Measurements from ENCODE around the gene CATSPER3.

GRCh38 chr5:134975843-134976242 lies 8.1 kb downstream of the CATSPER3 start:
- TF ChIP-seq POLR2A (IDR thresholded peaks at IDR 0.05) (no peak), CTCF (IDR thresholded peaks at IDR 0.05) (no peak)
